ENCODE measurements around the gene GMPPB. TPM values are rescaled to one million over a fixed set of nuclear protein-coding genes. Genes with fewer than 3 reads are reported as not detected.

GMPPB gene
- total and polyA plus RNA-seq, 9 of the 15 experiments (the other 6 are each of a cell fraction or from before 2014, with no cell fraction given), result 0.53 to 17.4 (median 8.1) TPM

DNA sequence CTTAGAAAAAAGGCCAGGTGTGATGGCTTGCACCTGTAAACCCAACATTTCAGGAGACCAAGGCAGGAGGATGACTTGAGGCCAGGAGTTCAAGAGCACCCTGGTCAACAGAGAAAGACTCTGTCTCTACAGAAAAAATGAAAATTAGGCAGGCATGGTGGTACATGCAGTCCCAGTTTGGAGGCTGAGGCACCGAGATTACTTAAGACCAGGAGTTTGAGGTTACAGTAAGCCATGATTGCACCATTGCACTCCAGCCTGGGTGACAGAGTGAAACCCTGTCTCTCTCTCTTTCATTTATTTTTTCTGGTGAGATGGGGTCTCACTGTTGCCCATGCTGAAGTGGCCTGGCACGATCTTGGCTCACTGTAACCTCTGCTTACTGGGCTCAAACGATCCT, 37.9 kb upstream of the GMPPB start:
- H4K20me1 ChIP-seq (replicated peaks; ENCODE audit: control insufficient read depth, insufficient read depth, low read length), result 0 out of 2 replicates have a peak, but pooled peaks cover 6% of the 10 kb centered on the region
- H3K27me3 ChIP-seq (ENCODE audit: control insufficient read depth in 2 of 2, insufficient read depth in 2 of 2, low read length in 2 of 2), result no peaks in the 10 kb centered on the region
- POLR2A ChIA-PET, result no interaction called here
- ATAC-seq (no peak), DNase-seq (ENCODE audit: extremely low read depth in 1 of 4, low spot score in 3 of 4) (no peak), FAIRE-seq (no peak)
- no peaks in the 10 kb centered on the region; a peak in 2 of 5 replicates for H3K4me1 ChIP-seq (replicated peaks in 1 of 2; ENCODE audit: control insufficient read depth in 2 of 2, insufficient read depth in 2 of 2, low read length in 2 of 2)
- no peak overlapping the region for H3K4me3 ChIP-seq
- H3K36me3 ChIP-seq (ENCODE audit: control insufficient read depth, insufficient read depth, low read length), result 0 out of 3 replicates have a peak, but pooled peaks cover 7% of the 10 kb centered on the region
- WGBS (ENCODE audit: insufficient coverage, low coverage, missing lambda C conversion rate), result 79% methylated on average over 3 of the region's 3 CpGs
- H3K9me3 ChIP-seq (replicated peaks; ENCODE audit: control insufficient read depth, insufficient read depth, low read depth, low read length), result no peaks in the 10 kb centered on the region
- H3K9ac ChIP-seq (ENCODE audit: insufficient read depth in 1 of 2, low read depth in 2 of 2, low read length in 2 of 2), result no peak overlapping the region
- intact Hi-C loops (cut with micrococcal nuclease) (no loop called here), in situ Hi-C loops (cut with MboI) (no loop called here)
- BruUV-seq (replicated peaks), result no TSS peak
- CTCF ChIA-PET (ENCODE audit: low intra/inter-chr PET ratio), result no interaction called here
- TF ChIP-seq, protein P1, sequence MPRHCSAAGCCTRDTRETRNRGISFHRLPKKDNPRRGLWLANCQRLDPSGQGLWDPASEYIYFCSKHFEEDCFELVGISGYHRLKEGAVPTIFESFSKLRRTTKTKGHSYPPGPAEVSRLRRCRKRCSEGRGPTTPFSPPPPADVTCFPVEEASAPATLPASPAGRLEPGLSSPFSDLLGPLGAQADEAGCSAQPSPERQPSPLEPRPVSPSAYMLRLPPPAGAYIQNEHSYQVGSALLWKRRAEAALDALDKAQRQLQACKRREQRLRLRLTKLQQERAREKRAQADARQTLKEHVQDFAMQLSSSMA (CRISPR knock-in tag; IDR thresholded peaks at IDR 0.05), result no peak
- TF ChIP-seq ZNF561 (CRISPR knock-in tag; conservative IDR thresholded peaks at IDR 0.05), result no peak
- no peak for TF ChIP-seq CREM (IDR thresholded peaks at IDR 0.05; ENCODE audit: low read depth)
- TF ChIP-seq ZFPM2 (CRISPR knock-in tag; IDR thresholded peaks at IDR 0.05), result no peak
- no peak for TF ChIP-seq CEBPG (CRISPR knock-in tag; IDR thresholded peaks at IDR 0.05)
- TF ChIP-seq CEBPG (tag; conservative IDR thresholded peaks at IDR 0.05 in 1 of 2, IDR thresholded peaks at IDR 0.05 in 1 of 2), result no peak
- TF ChIP-seq SAFB2 (IDR thresholded peaks at IDR 0.05; ENCODE audit: borderline replicate concordance, low read depth, low read length, severe bottlenecking), result no peak
- TF ChIP-seq ILF3 (IDR thresholded peaks at IDR 0.05; ENCODE audit: borderline replicate concordance), result no peak
- TF ChIP-seq ZNF584 (CRISPR knock-in tag; IDR thresholded peaks at IDR 0.05; ENCODE audit: low read depth), result no peak
- TF ChIP-seq TAF7 (tag; IDR thresholded peaks at IDR 0.05), result no peak
- TF ChIP-seq TOE1 (IDR thresholded peaks at IDR 0.05; ENCODE audit: borderline replicate concordance), result no peak
- no peak for TF ChIP-seq TOE1 (CRISPR knock-in tag; IDR thresholded peaks at IDR 0.05; ENCODE audit: borderline replicate concordance, low read depth)
- no peak for TF ChIP-seq SETDB1 (IDR thresholded peaks at IDR 0.05; ENCODE audit: low read length)
- TF ChIP-seq, protein P2, sequence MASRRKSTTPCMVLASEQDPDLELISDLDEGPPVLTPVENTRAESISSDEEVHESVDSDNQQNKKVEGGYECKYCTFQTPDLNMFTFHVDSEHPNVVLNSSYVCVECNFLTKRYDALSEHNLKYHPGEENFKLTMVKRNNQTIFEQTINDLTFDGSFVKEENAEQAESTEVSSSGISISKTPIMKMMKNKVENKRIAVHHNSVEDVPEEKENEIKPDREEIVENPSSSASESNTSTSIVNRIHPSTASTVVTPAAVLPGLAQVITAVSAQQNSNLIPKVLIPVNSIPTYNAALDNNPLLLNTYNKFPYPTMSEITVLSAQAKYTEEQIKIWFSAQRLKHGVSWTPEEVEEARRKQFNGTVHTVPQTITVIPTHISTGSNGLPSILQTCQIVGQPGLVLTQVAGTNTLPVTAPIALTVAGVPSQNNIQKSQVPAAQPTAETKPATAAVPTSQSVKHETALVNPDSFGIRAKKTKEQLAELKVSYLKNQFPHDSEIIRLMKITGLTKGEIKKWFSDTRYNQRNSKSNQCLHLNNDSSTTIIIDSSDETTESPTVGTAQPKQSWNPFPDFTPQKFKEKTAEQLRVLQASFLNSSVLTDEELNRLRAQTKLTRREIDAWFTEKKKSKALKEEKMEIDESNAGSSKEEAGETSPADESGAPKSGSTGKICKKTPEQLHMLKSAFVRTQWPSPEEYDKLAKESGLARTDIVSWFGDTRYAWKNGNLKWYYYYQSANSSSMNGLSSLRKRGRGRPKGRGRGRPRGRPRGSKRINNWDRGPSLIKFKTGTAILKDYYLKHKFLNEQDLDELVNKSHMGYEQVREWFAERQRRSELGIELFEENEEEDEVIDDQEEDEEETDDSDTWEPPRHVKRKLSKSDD (conservative IDR thresholded peaks at IDR 0.05; ENCODE audit: low read length), result no peak
- TF ChIP-seq MTA3 (IDR thresholded peaks at IDR 0.05; ENCODE audit: borderline replicate concordance), result no peak
- TF ChIP-seq, protein P3, sequence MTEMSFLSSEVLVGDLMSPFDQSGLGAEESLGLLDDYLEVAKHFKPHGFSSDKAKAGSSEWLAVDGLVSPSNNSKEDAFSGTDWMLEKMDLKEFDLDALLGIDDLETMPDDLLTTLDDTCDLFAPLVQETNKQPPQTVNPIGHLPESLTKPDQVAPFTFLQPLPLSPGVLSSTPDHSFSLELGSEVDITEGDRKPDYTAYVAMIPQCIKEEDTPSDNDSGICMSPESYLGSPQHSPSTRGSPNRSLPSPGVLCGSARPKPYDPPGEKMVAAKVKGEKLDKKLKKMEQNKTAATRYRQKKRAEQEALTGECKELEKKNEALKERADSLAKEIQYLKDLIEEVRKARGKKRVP (CRISPR knock-in tag; IDR thresholded peaks at IDR 0.05), result no peak
- no peak for TF ChIP-seq ZNF76 (CRISPR knock-in tag; IDR thresholded peaks at IDR 0.05; ENCODE audit: borderline replicate concordance)
- H3K4me2 ChIP-seq (ENCODE audit: insufficient read depth, low read length), result no peak overlapping the region
- H2AFZ ChIP-seq (ENCODE audit: low read depth, low read length), result no peak overlapping the region
- no peak overlapping the region for H3K27ac ChIP-seq (ENCODE audit: extremely low read depth, low read depth, low read length)
- H3K79me2 ChIP-seq (ENCODE audit: control insufficient read depth, insufficient read depth, low read length), result peaks cover 62% of the 10 kb centered on the region
- H3K9me1 ChIP-seq (ENCODE audit: control insufficient read depth, insufficient read depth, low read length), result peaks cover 2% of the 10 kb centered on the region

Measured in K562 (cell line).